ENCODE results near the gene CCDC83. TPM values are rescaled to one million over a fixed set of nuclear protein-coding genes. Genes with fewer than 3 reads are reported as not detected.

The CCDC83 gene
- polyA plus RNA-seq, 1 of the 3 experiments (the other 2 are of a cell fraction) = not detected

DNA sequence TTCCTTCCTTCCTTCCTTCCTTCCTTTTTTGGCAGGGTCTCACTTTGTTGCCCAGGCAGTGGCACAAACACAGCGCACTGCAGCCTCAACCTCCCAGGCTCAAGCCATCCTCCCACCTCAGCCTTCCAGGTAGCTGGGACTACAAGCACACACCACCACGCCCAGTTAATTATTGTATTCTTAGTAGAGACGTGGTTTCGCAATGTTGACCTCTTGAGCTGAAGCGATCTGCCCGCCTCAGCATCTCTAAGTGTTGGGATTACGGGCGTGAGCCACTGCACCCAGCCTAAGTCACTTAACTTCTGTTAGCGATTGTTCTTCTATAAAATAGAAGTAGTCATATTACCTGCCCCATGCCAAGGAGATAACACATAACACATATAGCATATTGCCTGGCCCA is 41.5 kb upstream of the CCDC83 start:
- Histone ChIP-seq H3K4me3 (ENCODE audit: low read depth in 2 of 2, low read length in 1 of 2) (no peak overlapping the region), H3F3A (replicated peaks; ENCODE audit: insufficient read depth) (peaks cover 30% of the 10 kb centered on the region), H3K27ac (ENCODE audit: low read depth in 2 of 2, low read length in 1 of 2) (no peak overlapping the region), H3K9me2 (no peaks in the 10 kb centered on the region), H3K27me3 (ENCODE audit: insufficient read depth) (no peaks in the 10 kb centered on the region), H3K36me3 (replicated peaks in 1 of 2; ENCODE audit: control insufficient read depth in 1 of 2, insufficient read depth in 2 of 2, low read length in 1 of 2) (no peaks in the 10 kb centered on the region), H3K9ac (no peak overlapping the region), H3K4me2 (no peak overlapping the region), H3K79me2 (ENCODE audit: insufficient read depth) (no peaks in the 10 kb centered on the region), H2AFZ (ENCODE audit: low read depth) (no peak overlapping the region), H3K4me1 (ENCODE audit: control insufficient read depth in 1 of 2, insufficient read depth in 2 of 2, low read depth in 1 of 2, low read length in 1 of 2) (peaks cover 13 to 19% of the 10 kb centered on the region in 2 experiments; a peak in 3 of 4 replicates), H3K9me3 (no peaks in the 10 kb centered on the region), H4K20me1 (ENCODE audit: insufficient read depth) (no peaks in the 10 kb centered on the region)
- TF ChIP-seq EP300 (IDR thresholded peaks at IDR 0.05; ENCODE audit: borderline replicate concordance in 1 of 2, low read depth in 1 of 2, low read length in 1 of 2) (no peak), CHD2 (IDR thresholded peaks at IDR 0.05; ENCODE audit: low read length, partially characterized antibody) (no peak)
- TF ChIP-seq, protein P1, sequence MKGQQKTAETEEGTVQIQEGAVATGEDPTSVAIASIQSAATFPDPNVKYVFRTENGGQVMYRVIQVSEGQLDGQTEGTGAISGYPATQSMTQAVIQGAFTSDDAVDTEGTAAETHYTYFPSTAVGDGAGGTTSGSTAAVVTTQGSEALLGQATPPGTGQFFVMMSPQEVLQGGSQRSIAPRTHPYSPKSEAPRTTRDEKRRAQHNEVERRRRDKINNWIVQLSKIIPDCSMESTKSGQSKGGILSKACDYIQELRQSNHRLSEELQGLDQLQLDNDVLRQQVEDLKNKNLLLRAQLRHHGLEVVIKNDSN (IDR thresholded peaks at IDR 0.05; ENCODE audit: borderline replicate concordance, low read depth) = no peak
- 95% methylated on average over 9 of the region's 9 CpGs for WGBS (ENCODE audit: low lambda C conversion rate)
- ChIA-PET CTCF (interaction anchor here (2.0 kb wide), 1 partner anchor 12 kb away, joined by 7 read pairs; no protein-coding TSS in a partner anchor), POLR2A (interaction anchor here (1.2 kb wide), 1 partner anchor 430 kb away, joined by 3 read pairs; no protein-coding TSS in a partner anchor)
- DNase-seq = no peak

DNA sequence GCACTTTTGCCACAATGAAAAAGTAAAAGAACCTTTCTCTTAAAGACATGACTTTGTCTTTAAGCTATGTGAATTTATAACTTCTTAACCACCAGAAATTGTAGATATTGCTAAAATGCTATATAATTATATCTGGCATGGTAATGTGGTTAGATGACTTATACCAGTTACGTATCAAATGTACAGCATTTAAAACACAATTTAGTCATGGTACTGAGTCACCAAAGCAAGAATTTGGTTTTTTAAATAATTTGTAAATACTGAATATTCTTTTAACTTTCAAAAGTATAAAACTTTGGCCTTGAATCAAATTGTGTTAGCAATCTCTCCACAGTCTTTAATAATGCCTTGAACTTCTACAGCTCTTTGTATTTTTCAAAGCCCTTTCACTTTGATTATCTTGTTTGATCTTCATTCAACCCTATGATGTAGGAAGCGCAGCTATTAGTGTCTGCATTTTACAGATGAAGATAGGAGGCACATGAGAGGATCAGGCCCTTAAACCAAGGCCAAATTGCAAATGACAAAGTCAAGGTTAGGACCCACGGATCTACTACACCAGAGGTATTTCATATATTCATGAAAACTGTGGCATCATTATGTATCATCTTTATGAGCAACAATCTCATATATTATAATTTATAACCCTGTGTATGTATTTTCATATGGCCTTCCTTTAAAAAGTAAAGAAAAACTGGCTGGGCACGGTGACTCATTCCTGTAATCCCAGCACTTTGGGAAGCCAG is 39.8 kb upstream of the CCDC83 start:
- Histone ChIP-seq H3K27me3 (ENCODE audit: insufficient read depth) (no peaks in the 10 kb centered on the region), H3K27ac (ENCODE audit: low read depth in 2 of 2, low read length in 1 of 2) (peak overlapping the region in 1 of 2 experiments; percentile 84; a peak in 3 of 4 replicates), H2AFZ (ENCODE audit: low read depth) (no peak overlapping the region), H3K4me1 (ENCODE audit: control insufficient read depth in 1 of 2, insufficient read depth in 2 of 2, low read depth in 1 of 2, low read length in 1 of 2) (peaks cover 7 to 13% of the 10 kb centered on the region in 2 experiments; a peak in 3 of 4 replicates), H3K9me2 (no peaks in the 10 kb centered on the region), H3K36me3 (replicated peaks in 1 of 2; ENCODE audit: control insufficient read depth in 1 of 2, insufficient read depth in 2 of 2, low read length in 1 of 2) (no peaks in the 10 kb centered on the region), H4K20me1 (ENCODE audit: insufficient read depth) (no peaks in the 10 kb centered on the region), H3K9me3 (no peaks in the 10 kb centered on the region), H3K4me3 (ENCODE audit: low read depth in 2 of 2, low read length in 1 of 2) (no peak overlapping the region), H3K4me2 (peak overlapping the region; percentile 36), H3K9ac (peak overlapping the region; percentile 3; the same call in 1 of the 2 replicates), H3F3A (replicated peaks; ENCODE audit: insufficient read depth) (peaks cover 26% of the 10 kb centered on the region), H3K79me2 (ENCODE audit: insufficient read depth) (no peaks in the 10 kb centered on the region)
- POLR2A ChIA-PET = interaction anchor here (1.2 kb wide), 1 partner anchor 429 kb away, joined by 3 read pairs; no protein-coding TSS in a partner anchor
- DNase-seq = no peak
- CTCF ChIA-PET = interaction anchor here (0.6 to 2.0 kb wide), 4 partner anchors 10 to 416 kb away, joined by 3 to 7 read pairs (median 3); no protein-coding TSS in a partner anchor
- WGBS (ENCODE audit: low lambda C conversion rate) = 18% methylated on average over 4 of the region's 4 CpGs
- 0 out of 2 replicates have a peak, but pooled peaks have one; percentile 28 for TF ChIP-seq GABPA (IDR thresholded peaks at IDR 0.05; ENCODE audit: low read depth)
- TF ChIP-seq RAD21 (IDR thresholded peaks at IDR 0.05; ENCODE audit: low read length) = no peak
- no peak for TF ChIP-seq FOXJ3 (CRISPR knock-in tag; IDR thresholded peaks at IDR 0.05)
- TF ChIP-seq FOXM1 (IDR thresholded peaks at IDR 0.05; ENCODE audit: low read depth) = 0 out of 2 replicates have a peak, but pooled peaks have one; percentile 60
- TF ChIP-seq EZH2phosphoT487 (IDR thresholded peaks at IDR 0.05; ENCODE audit: borderline replicate concordance, low read depth) = no peak
- TF ChIP-seq, protein P1 (IDR thresholded peaks at IDR 0.05; ENCODE audit: borderline replicate concordance, low read depth) = no peak
- TF ChIP-seq NFIC (IDR thresholded peaks at IDR 0.05; ENCODE audit: borderline replicate concordance) = peak; percentile 76
- TF ChIP-seq TCF12 (IDR thresholded peaks at IDR 0.05) = peak; percentile 90
- TF ChIP-seq GATA2 (CRISPR knock-in tag; IDR thresholded peaks at IDR 0.05) = no peak
- TF ChIP-seq RFX5 (IDR thresholded peaks at IDR 0.05; ENCODE audit: low read length) = no peak
- TF ChIP-seq TAF1 (IDR thresholded peaks at IDR 0.05; ENCODE audit: borderline replicate concordance, low read depth, low read length) = no peak
- TF ChIP-seq USF2 (IDR thresholded peaks at IDR 0.05; ENCODE audit: borderline replicate concordance, low read depth, low read length) = no peak
- no peak; the same call in 1 of the 2 replicates for TF ChIP-seq ELF1 (IDR thresholded peaks at IDR 0.05)
- peak; percentile 90 for TF ChIP-seq JUND (IDR thresholded peaks at IDR 0.05)
- TF ChIP-seq CHD2 (IDR thresholded peaks at IDR 0.05; ENCODE audit: low read length, partially characterized antibody) = no peak
- no peak for TF ChIP-seq SIN3A (IDR thresholded peaks at IDR 0.05; ENCODE audit: borderline replicate concordance, low read depth, low read length)
- TF ChIP-seq RXRA (IDR thresholded peaks at IDR 0.05; ENCODE audit: borderline replicate concordance, low read depth) = peak; percentile 43
- TF ChIP-seq CTCF (IDR thresholded peaks at IDR 0.05) = no peak
- peak; percentile 87; the same call in 1 of the 2 replicates for TF ChIP-seq TEAD4 (IDR thresholded peaks at IDR 0.05; ENCODE audit: borderline replicate concordance, insufficient read depth)
- no peak for TF ChIP-seq NRF1 (IDR thresholded peaks at IDR 0.05; ENCODE audit: low read depth, low read length)
- TF ChIP-seq, protein P2, sequence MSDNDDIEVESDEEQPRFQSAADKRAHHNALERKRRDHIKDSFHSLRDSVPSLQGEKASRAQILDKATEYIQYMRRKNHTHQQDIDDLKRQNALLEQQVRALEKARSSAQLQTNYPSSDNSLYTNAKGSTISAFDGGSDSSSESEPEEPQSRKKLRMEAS (IDR thresholded peaks at IDR 0.05; ENCODE audit: low read depth) = peak; percentile 71
- TF ChIP-seq YY1 (IDR thresholded peaks at IDR 0.05; ENCODE audit: low read depth) = no peak
